GM10248 (cell line): ENCODE measurements around the gene PER1.
A peak's percentile ranks its signal among the peaks of the same experiment; 100 is the strongest.

Experiments
- CTCF ChIA-PET: fragments of 300-600 bp; sonication (Branson Sonifier 250); formaldehyde crosslinking; extraction: SDS; loops from one replicate; lab custom pipeline; 2021; ENCODE audit warnings: antibody characterized with exemption; lab: Yijun Ruan, JAX
- POLR2A ChIA-PET: fragments of 350-650 bp; sonication (Branson Sonifier 250); formaldehyde crosslinking; extraction: SDS; loops from one replicate; lab custom pipeline; 2020; ENCODE audit warnings: antibody characterized with exemption; lab: Yijun Ruan, JAX
- DNase-seq: peaks from one replicate; pipeline ENCODE4 v3.0.0; 2012; ENCODE audit errors: extremely low spot score
- CTCF ChIP-seq: IDR thresholded peaks from 2 replicates; pipeline ENCODE4 v1.5.1; 2012; ENCODE audit warnings: mild to moderate bottlenecking, low read depth; ENCODE audit errors: extremely low read depth, missing control alignments, control extremely low read depth

Gene PER1

DNA sequence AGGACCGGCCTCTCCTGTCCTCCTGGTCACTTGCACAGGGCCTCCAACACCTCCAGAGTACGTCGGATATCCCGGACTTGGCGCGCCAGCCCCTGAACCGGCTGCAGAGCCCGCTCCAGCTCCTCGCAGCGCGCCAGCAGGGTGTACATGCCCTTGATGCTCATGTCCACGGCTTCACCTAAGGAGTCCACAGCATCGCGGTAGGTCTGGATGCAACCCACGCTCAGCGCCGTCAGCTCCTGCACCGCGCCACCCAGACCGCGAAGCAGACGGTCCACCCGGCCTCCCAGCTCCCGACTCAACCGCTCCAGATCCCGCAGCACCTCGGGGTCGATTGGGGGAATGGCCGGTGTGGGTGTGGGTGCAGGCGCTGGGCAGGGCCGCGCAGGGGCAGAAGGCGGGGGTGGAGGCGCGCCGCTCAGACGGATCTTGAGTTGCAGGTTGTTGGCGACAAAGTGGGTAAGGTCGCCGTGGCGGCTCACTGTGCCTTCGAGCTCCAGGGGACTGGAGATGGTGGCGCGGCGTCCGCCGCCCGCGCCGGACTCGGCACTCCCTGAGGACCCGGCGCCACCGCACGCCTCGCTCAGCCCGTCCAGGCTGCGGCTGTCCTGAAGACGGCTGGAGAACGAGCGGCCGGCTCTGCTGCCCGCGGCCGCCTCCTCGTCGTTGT is 37.0 kb upstream of the PER1 start:
- no peak for TF ChIP-seq CTCF
- DNase-seq = no peak
- POLR2A ChIA-PET = interaction anchor here (1.4 to 6.1 kb wide), 3 partner anchors 16 to 35 kb away, joined by 3 to 89 read pairs (median 6); partner anchors contain the start of gene AURKB

DNA sequence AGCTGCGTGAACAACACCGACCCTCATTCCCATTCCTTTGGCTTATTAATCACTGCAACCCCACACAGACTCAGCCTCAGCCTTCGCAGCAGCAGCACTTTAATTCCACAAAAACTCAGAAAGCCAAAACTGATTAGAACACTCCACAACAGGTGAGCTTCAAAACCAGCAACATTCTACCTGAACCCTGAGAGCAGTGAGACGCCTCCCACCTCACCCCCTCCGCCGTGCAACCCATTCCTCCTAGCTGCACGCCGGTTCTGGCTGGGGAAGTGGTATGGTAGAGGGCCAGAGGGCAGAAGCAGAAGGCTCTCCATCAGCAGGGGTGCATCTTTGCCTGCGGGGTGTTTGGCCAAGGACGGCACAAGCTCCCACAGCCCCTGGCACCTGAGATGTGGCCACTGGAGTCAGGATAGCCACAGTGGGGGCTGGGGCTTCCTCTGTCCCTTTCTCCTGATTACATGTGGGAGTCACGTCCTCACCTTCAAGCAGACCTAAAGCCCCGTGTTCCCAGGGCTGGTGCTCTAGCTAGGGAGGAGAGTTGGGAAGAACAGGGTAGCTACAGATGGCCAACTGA is 36.1 kb upstream of the PER1 start:
- TF ChIP-seq CTCF = no peak
- ChIA-PET CTCF (interaction anchor here (0.6 to 4.3 kb wide), 11 partner anchors 12 to 78 kb away, joined by 3 to 30 read pairs (median 3); no protein-coding TSS in a partner anchor), POLR2A (interaction anchor here (0.7 to 6.1 kb wide), 2 partner anchors 16 to 64 kb away, joined by 5 to 89 read pairs; no protein-coding TSS in a partner anchor)
- no peak for DNase-seq

More for the DNA sequence above, 37.0 kb upstream of the PER1 start:
- CTCF ChIA-PET = interaction anchor here (0.6 to 4.3 kb wide), 9 partner anchors 11 to 128 kb away, joined by 3 to 30 read pairs (median 3); no protein-coding TSS in a partner anchor

DNA sequence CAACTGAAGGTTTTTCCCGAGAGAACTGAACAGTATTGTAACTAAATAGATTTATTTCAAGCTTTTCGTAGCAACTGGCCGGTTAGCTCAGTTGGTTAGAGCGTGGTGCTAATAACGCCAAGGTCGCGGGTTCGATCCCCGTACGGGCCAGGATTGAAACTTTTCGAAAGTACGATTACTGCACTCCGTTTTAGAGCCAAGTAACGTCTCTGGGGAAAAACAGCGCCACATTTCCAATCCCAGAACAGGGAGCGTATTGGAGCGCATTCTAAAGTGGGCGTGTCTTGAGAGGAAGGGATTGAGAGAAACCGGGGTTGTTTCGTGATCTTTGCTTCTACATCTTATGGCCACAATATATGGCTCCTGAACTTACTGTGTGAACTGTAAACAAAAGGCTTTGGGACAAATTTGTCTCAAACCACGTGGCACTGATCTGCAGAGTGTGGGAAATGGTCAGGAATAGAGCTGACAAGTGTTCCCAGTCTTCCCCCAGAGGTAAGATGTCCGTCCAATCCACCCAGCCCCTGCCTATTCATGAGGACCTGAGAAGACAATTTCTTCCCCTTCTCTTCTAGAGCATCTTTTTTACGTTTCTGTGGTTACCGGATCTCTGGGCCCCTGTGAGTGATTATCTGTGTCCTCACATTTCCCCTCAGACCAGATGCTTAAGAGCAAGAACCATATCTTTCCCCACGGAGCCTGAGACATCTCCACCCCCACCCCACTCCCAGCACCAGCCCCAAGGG is 35.5 kb upstream of the PER1 start:
- ChIA-PET POLR2A (interaction anchor here (0.5 to 6.1 kb wide), 4 partner anchors 11 to 63 kb away, joined by 3 to 89 read pairs (median 4); partner anchors contain the start of gene AURKB), CTCF (interaction anchor here (0.6 to 4.3 kb wide), 11 partner anchors 11 to 558 kb away, joined by 3 to 30 read pairs (median 4); partner anchors contain the start of gene TMEM107)
- peak; percentile 67 for DNase-seq
- TF ChIP-seq CTCF = peak; percentile 15

DNA sequence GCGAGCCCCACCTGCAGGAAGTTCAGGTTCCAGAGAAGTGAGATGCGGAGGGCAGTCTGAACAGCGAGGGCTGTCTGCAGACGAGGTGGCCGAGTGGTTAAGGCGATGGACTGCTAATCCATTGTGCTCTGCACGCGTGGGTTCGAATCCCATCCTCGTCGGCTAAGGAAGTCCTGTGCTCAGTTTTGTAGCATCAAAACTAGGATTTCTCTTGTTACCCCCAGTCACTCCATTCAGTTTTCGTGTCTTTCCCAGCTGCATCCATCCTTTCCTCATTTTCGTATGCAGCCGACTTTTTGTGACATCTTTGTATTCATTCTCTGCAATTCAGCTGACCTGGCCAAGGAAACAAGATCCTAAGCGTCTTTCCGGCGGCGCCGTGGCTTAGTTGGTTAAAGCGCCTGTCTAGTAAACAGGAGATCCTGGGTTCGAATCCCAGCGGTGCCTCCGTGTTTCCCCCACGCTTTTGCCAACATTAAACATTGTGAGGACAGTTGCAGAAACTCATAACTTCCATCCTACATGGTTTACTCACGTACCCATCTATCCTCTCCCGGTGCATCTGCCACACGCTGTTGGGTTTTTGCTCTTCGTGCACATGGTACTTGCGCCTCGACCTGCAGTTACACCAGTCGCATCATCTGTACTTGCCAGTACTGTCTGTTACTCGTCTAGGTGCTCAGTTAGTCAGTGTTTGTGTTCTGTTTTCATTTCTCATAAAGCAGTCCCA is 34.7 kb upstream of the PER1 start:
- CTCF ChIA-PET = interaction anchor here (0.6 to 4.3 kb wide), 14 partner anchors 11 to 558 kb away, joined by 3 to 30 read pairs (median 4); partner anchors contain the start of gene TMEM107
- POLR2A ChIA-PET = interaction anchor here (0.7 to 6.1 kb wide), 2 partner anchors 11 to 14 kb away, joined by 3 to 89 read pairs; no protein-coding TSS in a partner anchor
- peak; percentile 76 for DNase-seq
- peak; percentile 48 for TF ChIP-seq CTCF

DNA sequence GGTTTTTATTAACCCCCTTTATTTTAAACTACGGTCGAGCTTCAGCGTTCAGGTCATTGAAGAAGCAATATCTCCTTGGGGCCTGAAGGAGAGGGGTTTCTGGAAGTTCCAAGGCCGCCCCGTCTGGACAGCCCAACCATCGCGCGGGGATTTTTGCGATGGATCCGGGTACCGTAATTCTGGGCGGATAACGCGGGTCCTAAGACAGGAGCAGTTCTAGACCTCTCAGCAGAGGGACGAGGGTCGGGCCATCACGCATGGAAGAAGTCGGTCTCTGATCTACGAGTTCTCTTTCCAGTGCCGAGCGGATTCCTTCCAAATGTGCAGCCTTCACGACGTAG is 34.2 kb upstream of the PER1 start:
- DNase-seq = no peak
- TF ChIP-seq CTCF = no peak
- ChIA-PET POLR2A (interaction anchor here (6.1 kb wide), 1 partner anchor 14 kb away, joined by 89 read pairs; no protein-coding TSS in a partner anchor), CTCF (interaction anchor here (1.0 to 4.3 kb wide), 8 partner anchors 10 to 93 kb away, joined by 3 to 30 read pairs (median 5); partner anchors contain the start of gene TMEM107)
